GM19468 (cell line): Measurements from ENCODE around the gene B4GALNT3.

Experiments
- ATAC-seq: cut with Tn5 transposase; IDR thresholded peaks from one replicate; pipeline ENCODE4 v1.9.1; 2021; ENCODE audit warnings: mild to moderate bottlenecking, moderate library complexity, moderate number of reproducible peaks; ENCODE audit not compliant: unreplicated experiment; ENCODE audit errors: extremely low read depth

B4GALNT3 gene

DNA sequence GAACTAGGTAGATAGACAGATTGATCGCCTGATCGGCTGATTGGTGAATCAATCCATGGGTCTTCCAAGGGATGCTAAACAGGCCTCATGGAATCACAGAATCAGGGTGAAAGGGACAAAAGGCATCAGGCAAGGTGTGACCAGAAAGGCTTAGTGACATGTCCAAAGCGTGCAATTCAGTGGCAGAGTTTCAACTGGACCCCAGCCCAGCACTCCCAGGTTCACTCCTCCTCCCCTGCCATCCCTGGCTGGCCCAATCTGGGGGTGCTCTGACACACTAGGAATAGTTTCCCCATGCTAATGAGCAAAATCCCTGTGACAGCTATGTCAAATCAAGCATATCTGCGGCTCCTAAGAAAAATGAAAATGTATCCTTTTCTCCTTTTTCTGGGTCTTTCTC, 153.1 kb downstream of the B4GALNT3 start:
- ATAC-seq = no peak
